Mucosa of descending colon (tissue), 3 donors: ENCODE results near the gene ST8SIA4. TPM values are rescaled to one million over a fixed set of nuclear protein-coding genes. Genes with fewer than 3 reads are reported as not detected.

Source experiments
- ATAC-seq: fragments of 200-7000 bp; cut with Tn5 transposase; one replicate; pipeline ENCODE4 v1.9.1; 2020; ENCODE audit warnings: mild to moderate bottlenecking, moderate library complexity
- DNase-seq, 3 donors: peaks; one replicate each; pipeline ENCODE4 v3.0.0-alpha.2; 2020
- H3K36me3 ChIP-seq: fragments of 200-600 bp; one replicate; pipeline ENCODE4 v1.8.0; 2021; ENCODE audit warnings: low read depth, mild to moderate bottlenecking
- H3K4me1 ChIP-seq: fragments of 200-600 bp; one replicate; pipeline ENCODE4 v1.8.0; 2021; ENCODE audit warnings: low read depth, mild to moderate bottlenecking
- H3K4me3 ChIP-seq: fragments of 200-600 bp; one replicate; pipeline ENCODE4 v1.8.0; 2021; ENCODE audit warnings: mild to moderate bottlenecking
- H3K9me3 ChIP-seq: fragments of 200-600 bp; one replicate; pipeline ENCODE4 v1.8.0; 2021; ENCODE audit warnings: mild to moderate bottlenecking
- CTCF ChIP-seq: fragments of 200-600 bp; IDR thresholded peaks from one replicate; pipeline ENCODE4 v1.8.0; 2022; ENCODE audit warnings: antibody characterized with exemption, mild to moderate bottlenecking
- intact Hi-C, 2 donors: fragments of 100-400 bp; cut with DNase I in 1 of 2; cut with micrococcal nuclease in 1 of 2; formaldehyde crosslinking; loops; one replicate each; pipeline versions ENCODE4 v1.11.0 to v1.11.1; 2022; cut with DNase I, micrococcal nuclease
- total RNA-seq, 3 donors: library from RNA; stranded (reverse); fragmentation: NEBNext Ultra II Directional in 2 of 3; extraction: Animal tissue kit (Norgen Biotek cat#: 25700) in 2 of 3; gene quantifications; one replicate each; pipeline versions ENCODE4 v1.2.1 to v1.2.4, GENCODE V29; 2021 to 2023
- donor health status: DM: no; HTN: no; CAD: no; lungs with moderate emphysema.
- donor health status: DM: no; HTN: no; CAD: no.
- donor health status: DM: no; HTN: yes; CAD: no.

The ST8SIA4 gene
- total RNA-seq, 3 donors from 2014 or later, result 4.7 to 9.6 (median 5.7) TPM

DNA sequence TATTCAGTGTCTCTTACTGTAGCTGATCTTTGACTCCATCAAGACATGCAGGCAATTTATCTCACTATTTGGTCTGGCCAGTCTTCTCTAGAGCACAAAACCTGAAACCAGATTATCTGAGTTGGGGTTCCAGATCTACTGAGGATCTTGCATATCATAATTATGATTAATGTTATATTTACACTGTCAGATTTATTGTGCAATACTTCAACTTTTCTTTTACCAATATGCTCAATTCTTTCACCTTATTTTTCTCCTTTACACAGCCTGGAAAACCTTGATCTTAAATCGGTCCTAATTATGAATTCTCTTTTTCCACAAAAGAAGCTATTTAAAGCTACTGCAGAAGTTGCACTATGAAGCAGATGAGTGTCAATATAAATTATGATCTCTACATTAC is 140.1 kb downstream of the ST8SIA4 start:
- intact Hi-C loops, result no loop called here
- no peak for ATAC-seq
- no peaks in the 10 kb centered on the region for H3K4me1 ChIP-seq
- H3K36me3 ChIP-seq, result no peaks in the 10 kb centered on the region
- no peaks in the 10 kb centered on the region for H3K9me3 ChIP-seq
- H3K4me3 ChIP-seq, result no peak overlapping the region
- DNase-seq, result no peak
- no peak for TF ChIP-seq CTCF

- H3K9me3 ChIP-seq, result no peaks in the 10 kb centered on the region
- no peaks in the 10 kb centered on the region for H3K4me1 ChIP-seq
- no peak for DNase-seq
- H3K36me3 ChIP-seq, result no peaks in the 10 kb centered on the region
- no peak overlapping the region for H3K4me3 ChIP-seq
- ATAC-seq, result no peak
- intact Hi-C loops, result no loop called here
- TF ChIP-seq CTCF, result no peak
Measured at GRCh38 chr5:100762108-100762507, 141.0 kb downstream of the ST8SIA4 start.

- no peak for DNase-seq
- intact Hi-C loops, result no loop called here
- H3K36me3 ChIP-seq, result no peaks in the 10 kb centered on the region
- no peaks in the 10 kb centered on the region for H3K4me1 ChIP-seq
- no peak for TF ChIP-seq CTCF
- H3K9me3 ChIP-seq, result no peaks in the 10 kb centered on the region
- ATAC-seq, result no peak
- no peak overlapping the region for H3K4me3 ChIP-seq
Measured at GRCh38 chr5:100761192-100761591, 141.9 kb downstream of the ST8SIA4 start.

GRCh38 chr5:100760688-100761087 is 142.4 kb downstream of the ST8SIA4 start:
- DNase-seq, result no peak
- no peak overlapping the region for H3K4me3 ChIP-seq
- intact Hi-C loops, result no loop called here
- no peaks in the 10 kb centered on the region for H3K36me3 ChIP-seq
- H3K4me1 ChIP-seq, result no peaks in the 10 kb centered on the region
- no peaks in the 10 kb centered on the region for H3K9me3 ChIP-seq
- no peak for ATAC-seq
- TF ChIP-seq CTCF, result no peak

GRCh38 chr5:100758780-100759179 is 144.3 kb downstream of the ST8SIA4 start:
- Histone ChIP-seq H3K9me3 (no peaks in the 10 kb centered on the region), H3K36me3 (no peaks in the 10 kb centered on the region), H3K4me1 (no peaks in the 10 kb centered on the region), H3K4me3 (no peak overlapping the region)
- ATAC-seq (no peak), DNase-seq (no peak)
- intact Hi-C loops, result no loop called here
- TF ChIP-seq CTCF, result no peak

GRCh38 chr5:100758306-100758705 is 144.8 kb downstream of the ST8SIA4 start:
- intact Hi-C loops, result no loop called here
- H3K4me3 ChIP-seq, result no peak overlapping the region
- DNase-seq (no peak), ATAC-seq (no peak)
- no peak for TF ChIP-seq CTCF
- H3K4me1 ChIP-seq, result no peaks in the 10 kb centered on the region
- H3K36me3 ChIP-seq, result no peaks in the 10 kb centered on the region
- H3K9me3 ChIP-seq, result no peaks in the 10 kb centered on the region
